Measurements from ENCODE around the gene ZNF784. TPM values are rescaled to one million over a fixed set of nuclear protein-coding genes. Genes with fewer than 3 reads are reported as not detected.

ZNF784 gene
- total RNA-seq, 1 experiment from 2014 or later = 9.9 TPM

DNA sequence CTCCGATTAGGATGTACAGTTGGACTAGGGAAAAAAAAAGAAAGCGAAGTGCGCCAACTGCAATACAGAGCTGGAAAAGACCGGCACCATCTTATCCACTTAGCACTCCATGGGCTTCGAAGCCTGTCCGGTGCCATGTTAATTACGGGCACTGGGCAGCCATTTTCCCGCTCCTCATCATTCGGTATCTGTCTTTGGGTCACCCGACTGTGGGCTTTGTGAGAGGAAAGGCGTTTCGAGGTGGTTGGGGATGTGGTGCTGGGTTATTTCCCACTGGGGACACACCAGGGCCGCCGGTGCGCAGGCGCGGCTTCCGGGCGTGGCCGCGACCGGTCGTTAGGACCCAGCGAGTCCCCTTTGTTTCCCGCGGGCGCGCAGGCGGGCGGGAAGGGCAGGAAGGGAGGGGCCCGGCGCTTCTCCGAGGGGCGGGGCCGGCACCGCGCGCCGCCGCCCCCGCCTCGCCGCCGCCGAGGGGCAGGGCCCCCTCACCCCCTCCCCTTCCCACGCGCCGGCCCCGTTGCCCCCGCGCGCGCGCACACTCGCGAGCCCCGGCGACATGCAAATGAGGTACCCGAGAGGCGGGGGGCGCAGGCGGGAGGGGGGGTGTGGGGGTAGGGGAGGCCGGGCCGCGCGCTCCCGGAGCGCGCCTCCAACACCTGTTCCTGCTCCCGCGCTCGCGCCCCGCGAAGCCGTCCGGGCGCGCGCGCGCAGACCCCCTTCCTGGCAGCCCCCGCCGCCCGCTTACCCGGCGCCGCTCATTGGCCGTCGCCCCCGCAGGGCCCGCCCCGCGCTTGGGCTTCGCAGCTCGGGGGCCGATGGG, 24.3 kb downstream of the ZNF784 start, which contains the start of gene ZNF524 (continued):
- TF ChIP-seq, protein P1, sequence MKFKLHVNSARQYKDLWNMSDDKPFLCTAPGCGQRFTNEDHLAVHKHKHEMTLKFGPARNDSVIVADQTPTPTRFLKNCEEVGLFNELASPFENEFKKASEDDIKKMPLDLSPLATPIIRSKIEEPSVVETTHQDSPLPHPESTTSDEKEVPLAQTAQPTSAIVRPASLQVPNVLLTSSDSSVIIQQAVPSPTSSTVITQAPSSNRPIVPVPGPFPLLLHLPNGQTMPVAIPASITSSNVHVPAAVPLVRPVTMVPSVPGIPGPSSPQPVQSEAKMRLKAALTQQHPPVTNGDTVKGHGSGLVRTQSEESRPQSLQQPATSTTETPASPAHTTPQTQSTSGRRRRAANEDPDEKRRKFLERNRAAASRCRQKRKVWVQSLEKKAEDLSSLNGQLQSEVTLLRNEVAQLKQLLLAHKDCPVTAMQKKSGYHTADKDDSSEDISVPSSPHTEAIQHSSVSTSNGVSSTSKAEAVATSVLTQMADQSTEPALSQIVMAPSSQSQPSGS (CRISPR knock-in tag; IDR thresholded peaks at IDR 0.05; ENCODE audit: borderline replicate concordance, low read depth) = no peak
- TF ChIP-seq GABPB1 (CRISPR knock-in tag; IDR thresholded peaks at IDR 0.05) (no peak), TCF7 (CRISPR knock-in tag; IDR thresholded peaks at IDR 0.05; ENCODE audit: low read depth) (no peak), TEAD4 (CRISPR knock-in tag; IDR thresholded peaks at IDR 0.05) (0 out of 2 replicates have a peak, but pooled peaks have one; percentile 19), TEAD1 (CRISPR knock-in tag; IDR thresholded peaks at IDR 0.05) (no peak), OVOL2 (CRISPR knock-in tag; IDR thresholded peaks at IDR 0.05; ENCODE audit: borderline replicate concordance) (no peak), FOXJ3 (CRISPR knock-in tag; IDR thresholded peaks at IDR 0.05; ENCODE audit: borderline replicate concordance) (no peak), KAT7 (CRISPR knock-in tag; IDR thresholded peaks at IDR 0.05; ENCODE audit: borderline replicate concordance) (no peak), CREB1 (CRISPR knock-in tag; IDR thresholded peaks at IDR 0.05) (no peak), MYBL2 (CRISPR knock-in tag; IDR thresholded peaks at IDR 0.05) (no peak), NFYB (CRISPR knock-in tag; conservative IDR thresholded peaks at IDR 0.05; ENCODE audit: low read depth) (peak; percentile 63; the same call in 1 of the 2 replicates), PRRX2 (CRISPR knock-in tag; IDR thresholded peaks at IDR 0.05) (no peak), NR2C2 (CRISPR knock-in tag; IDR thresholded peaks at IDR 0.05) (no peak), ZNF121 (CRISPR knock-in tag; IDR thresholded peaks at IDR 0.05) (no peak), ZNF232 (CRISPR knock-in tag; IDR thresholded peaks at IDR 0.05) (peak; percentile 51; the same call in 1 of the 2 replicates), EMX1 (CRISPR knock-in tag; IDR thresholded peaks at IDR 0.05) (no peak), ZNF671 (CRISPR knock-in tag; IDR thresholded peaks at IDR 0.05) (no peak), ATF1 (CRISPR knock-in tag; IDR thresholded peaks at IDR 0.05) (no peak)
- TF ChIP-seq, protein P2, sequence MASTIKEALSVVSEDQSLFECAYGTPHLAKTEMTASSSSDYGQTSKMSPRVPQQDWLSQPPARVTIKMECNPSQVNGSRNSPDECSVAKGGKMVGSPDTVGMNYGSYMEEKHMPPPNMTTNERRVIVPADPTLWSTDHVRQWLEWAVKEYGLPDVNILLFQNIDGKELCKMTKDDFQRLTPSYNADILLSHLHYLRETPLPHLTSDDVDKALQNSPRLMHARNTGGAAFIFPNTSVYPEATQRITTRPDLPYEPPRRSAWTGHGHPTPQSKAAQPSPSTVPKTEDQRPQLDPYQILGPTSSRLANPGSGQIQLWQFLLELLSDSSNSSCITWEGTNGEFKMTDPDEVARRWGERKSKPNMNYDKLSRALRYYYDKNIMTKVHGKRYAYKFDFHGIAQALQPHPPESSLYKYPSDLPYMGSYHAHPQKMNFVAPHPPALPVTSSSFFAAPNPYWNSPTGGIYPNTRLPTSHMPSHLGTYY (CRISPR knock-in tag; IDR thresholded peaks at IDR 0.05) = no peak
- TF ChIP-seq, protein P3, sequence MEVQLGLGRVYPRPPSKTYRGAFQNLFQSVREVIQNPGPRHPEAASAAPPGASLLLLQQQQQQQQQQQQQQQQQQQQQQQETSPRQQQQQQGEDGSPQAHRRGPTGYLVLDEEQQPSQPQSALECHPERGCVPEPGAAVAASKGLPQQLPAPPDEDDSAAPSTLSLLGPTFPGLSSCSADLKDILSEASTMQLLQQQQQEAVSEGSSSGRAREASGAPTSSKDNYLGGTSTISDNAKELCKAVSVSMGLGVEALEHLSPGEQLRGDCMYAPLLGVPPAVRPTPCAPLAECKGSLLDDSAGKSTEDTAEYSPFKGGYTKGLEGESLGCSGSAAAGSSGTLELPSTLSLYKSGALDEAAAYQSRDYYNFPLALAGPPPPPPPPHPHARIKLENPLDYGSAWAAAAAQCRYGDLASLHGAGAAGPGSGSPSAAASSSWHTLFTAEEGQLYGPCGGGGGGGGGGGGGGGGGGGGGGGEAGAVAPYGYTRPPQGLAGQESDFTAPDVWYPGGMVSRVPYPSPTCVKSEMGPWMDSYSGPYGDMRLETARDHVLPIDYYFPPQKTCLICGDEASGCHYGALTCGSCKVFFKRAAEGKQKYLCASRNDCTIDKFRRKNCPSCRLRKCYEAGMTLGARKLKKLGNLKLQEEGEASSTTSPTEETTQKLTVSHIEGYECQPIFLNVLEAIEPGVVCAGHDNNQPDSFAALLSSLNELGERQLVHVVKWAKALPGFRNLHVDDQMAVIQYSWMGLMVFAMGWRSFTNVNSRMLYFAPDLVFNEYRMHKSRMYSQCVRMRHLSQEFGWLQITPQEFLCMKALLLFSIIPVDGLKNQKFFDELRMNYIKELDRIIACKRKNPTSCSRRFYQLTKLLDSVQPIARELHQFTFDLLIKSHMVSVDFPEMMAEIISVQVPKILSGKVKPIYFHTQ (CRISPR knock-in tag; IDR thresholded peaks at IDR 0.05) = 0 out of 2 replicates have a peak, but pooled peaks have one; percentile 36
- TF ChIP-seq, protein P4, sequence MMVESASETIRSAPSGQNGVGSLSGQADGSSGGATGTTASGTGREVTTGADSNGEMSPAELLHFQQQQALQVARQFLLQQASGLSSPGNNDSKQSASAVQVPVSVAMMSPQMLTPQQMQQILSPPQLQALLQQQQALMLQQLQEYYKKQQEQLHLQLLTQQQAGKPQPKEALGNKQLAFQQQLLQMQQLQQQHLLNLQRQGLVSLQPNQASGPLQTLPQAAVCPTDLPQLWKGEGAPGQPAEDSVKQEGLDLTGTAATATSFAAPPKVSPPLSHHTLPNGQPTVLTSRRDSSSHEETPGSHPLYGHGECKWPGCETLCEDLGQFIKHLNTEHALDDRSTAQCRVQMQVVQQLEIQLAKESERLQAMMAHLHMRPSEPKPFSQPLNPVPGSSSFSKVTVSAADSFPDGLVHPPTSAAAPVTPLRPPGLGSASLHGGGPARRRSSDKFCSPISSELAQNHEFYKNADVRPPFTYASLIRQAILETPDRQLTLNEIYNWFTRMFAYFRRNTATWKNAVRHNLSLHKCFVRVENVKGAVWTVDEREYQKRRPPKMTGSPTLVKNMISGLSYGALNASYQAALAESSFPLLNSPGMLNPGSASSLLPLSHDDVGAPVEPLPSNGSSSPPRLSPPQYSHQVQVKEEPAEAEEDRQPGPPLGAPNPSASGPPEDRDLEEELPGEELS (CRISPR knock-in tag; IDR thresholded peaks at IDR 0.05) = peak; percentile 43; the same call in 1 of the 2 replicates
- TF ChIP-seq, protein P5, sequence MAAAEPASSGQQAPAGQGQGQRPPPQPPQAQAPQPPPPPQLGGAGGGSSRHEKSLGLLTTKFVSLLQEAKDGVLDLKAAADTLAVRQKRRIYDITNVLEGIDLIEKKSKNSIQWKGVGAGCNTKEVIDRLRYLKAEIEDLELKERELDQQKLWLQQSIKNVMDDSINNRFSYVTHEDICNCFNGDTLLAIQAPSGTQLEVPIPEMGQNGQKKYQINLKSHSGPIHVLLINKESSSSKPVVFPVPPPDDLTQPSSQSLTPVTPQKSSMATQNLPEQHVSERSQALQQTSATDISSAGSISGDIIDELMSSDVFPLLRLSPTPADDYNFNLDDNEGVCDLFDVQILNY (CRISPR knock-in tag; IDR thresholded peaks at IDR 0.05) = peak; percentile 92
- TF ChIP-seq, protein P6, sequence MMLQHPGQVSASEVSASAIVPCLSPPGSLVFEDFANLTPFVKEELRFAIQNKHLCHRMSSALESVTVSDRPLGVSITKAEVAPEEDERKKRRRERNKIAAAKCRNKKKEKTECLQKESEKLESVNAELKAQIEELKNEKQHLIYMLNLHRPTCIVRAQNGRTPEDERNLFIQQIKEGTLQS (CRISPR knock-in tag; conservative IDR thresholded peaks at IDR 0.05) = no peak
- TF ChIP-seq, protein P7, sequence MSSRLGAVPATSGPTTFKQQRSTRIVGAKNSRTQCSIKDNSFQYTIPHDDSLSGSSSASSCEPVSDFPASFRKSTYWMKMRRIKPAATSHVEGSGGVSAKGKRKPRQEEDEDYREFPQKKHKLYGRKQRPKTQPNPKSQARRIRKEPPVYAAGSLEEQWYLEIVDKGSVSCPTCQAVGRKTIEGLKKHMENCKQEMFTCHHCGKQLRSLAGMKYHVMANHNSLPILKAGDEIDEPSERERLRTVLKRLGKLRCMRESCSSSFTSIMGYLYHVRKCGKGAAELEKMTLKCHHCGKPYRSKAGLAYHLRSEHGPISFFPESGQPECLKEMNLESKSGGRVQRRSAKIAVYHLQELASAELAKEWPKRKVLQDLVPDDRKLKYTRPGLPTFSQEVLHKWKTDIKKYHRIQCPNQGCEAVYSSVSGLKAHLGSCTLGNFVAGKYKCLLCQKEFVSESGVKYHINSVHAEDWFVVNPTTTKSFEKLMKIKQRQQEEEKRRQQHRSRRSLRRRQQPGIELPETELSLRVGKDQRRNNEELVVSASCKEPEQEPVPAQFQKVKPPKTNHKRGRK (CRISPR knock-in tag; IDR thresholded peaks at IDR 0.05; ENCODE audit: borderline replicate concordance) = no peak
- TF ChIP-seq, protein P8, sequence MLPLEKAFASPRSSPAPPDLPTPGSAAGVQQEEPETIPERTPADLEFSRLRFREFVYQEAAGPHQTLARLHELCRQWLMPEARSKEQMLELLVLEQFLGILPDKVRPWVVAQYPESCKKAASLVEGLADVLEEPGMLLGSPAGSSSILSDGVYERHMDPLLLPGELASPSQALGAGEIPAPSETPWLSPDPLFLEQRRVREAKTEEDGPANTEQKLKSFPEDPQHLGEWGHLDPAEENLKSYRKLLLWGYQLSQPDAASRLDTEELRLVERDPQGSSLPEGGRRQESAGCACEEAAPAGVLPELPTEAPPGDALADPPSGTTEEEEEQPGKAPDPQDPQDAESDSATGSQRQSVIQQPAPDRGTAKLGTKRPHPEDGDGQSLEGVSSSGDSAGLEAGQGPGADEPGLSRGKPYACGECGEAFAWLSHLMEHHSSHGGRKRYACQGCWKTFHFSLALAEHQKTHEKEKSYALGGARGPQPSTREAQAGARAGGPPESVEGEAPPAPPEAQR (CRISPR knock-in tag; IDR thresholded peaks at IDR 0.05) = no peak
